ENCODE measurements around the gene ARL14EPL. TPM values are rescaled to one million over a fixed set of nuclear protein-coding genes. Genes with fewer than 3 reads are reported as not detected.
A peak's percentile ranks its signal among the peaks of the same experiment; 100 is the strongest.

Gene ARL14EPL
- total and polyA plus RNA-seq, 2 donors (not counting 1 experiment from before 2014, with no cell fraction given), result not detected

DNA sequence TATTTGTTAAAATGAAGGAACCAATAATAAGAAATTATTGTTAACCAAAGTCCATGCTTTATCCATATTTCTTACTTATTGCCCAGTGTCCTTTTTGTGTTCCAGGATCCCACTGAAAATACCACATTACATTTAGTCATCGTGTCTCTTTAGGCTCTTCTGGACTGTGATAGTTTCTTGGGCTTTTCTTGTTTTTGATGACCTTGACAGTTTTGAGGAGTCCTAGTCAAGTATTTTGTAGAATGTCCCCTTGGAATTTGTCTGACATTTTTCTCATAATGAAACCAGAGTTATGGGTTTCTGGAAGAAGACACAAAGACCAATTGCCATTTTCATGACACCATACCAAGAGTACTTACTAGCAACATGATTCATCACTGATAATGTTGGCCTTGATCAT, 38.9 kb downstream of the ARL14EPL start:
- Histone ChIP-seq H4K20me1 (ENCODE audit: control insufficient read depth, extremely low read depth, insufficient read depth, low read length) (no peaks in the 10 kb centered on the region), H3K9ac (ENCODE audit: insufficient read depth, low read length) (no peak overlapping the region), H3K4me1 (ENCODE audit: control insufficient read depth, extremely low read depth, insufficient read depth, low read length) (no peaks in the 10 kb centered on the region), H3K4me3 (replicated peaks in 1 of 4; ENCODE audit: control extremely low read depth in 1 of 4, insufficient read depth in 1 of 4, low read depth in 3 of 4, low read length in 4 of 4) (no peak overlapping the region), H3K27ac (ENCODE audit: insufficient read depth, low read length) (no peak overlapping the region), H3K36me3 (ENCODE audit: control insufficient read depth, insufficient read depth, low read length) (no peaks in the 10 kb centered on the region), H3K27me3 (ENCODE audit: control insufficient read depth, insufficient read depth, low read length) (no peaks in the 10 kb centered on the region), H3K4me2 (ENCODE audit: extremely low read depth, insufficient read depth, low read length) (no peak overlapping the region), H3K79me2 (ENCODE audit: control insufficient read depth, insufficient read depth, low read length) (no peaks in the 10 kb centered on the region), H3K9me3 (ENCODE audit: control insufficient read depth, insufficient read depth, low read depth, low read length) (no peaks in the 10 kb centered on the region), H2AFZ (ENCODE audit: low read length) (no peak overlapping the region)
- DNase-seq (ENCODE audit: low read depth in 2 of 2), result no peak
- TF ChIP-seq, protein P1, sequence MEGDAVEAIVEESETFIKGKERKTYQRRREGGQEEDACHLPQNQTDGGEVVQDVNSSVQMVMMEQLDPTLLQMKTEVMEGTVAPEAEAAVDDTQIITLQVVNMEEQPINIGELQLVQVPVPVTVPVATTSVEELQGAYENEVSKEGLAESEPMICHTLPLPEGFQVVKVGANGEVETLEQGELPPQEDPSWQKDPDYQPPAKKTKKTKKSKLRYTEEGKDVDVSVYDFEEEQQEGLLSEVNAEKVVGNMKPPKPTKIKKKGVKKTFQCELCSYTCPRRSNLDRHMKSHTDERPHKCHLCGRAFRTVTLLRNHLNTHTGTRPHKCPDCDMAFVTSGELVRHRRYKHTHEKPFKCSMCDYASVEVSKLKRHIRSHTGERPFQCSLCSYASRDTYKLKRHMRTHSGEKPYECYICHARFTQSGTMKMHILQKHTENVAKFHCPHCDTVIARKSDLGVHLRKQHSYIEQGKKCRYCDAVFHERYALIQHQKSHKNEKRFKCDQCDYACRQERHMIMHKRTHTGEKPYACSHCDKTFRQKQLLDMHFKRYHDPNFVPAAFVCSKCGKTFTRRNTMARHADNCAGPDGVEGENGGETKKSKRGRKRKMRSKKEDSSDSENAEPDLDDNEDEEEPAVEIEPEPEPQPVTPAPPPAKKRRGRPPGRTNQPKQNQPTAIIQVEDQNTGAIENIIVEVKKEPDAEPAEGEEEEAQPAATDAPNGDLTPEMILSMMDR (conservative IDR thresholded peaks at IDR 0.05 in 1 of 2, IDR thresholded peaks at IDR 0.05 in 1 of 2; ENCODE audit: low read depth in 1 of 2, low read length in 2 of 2), result no peak
- TF ChIP-seq EZH2 (IDR thresholded peaks at IDR 0.05; ENCODE audit: low read length, missing control alignments), result no peak

DNA sequence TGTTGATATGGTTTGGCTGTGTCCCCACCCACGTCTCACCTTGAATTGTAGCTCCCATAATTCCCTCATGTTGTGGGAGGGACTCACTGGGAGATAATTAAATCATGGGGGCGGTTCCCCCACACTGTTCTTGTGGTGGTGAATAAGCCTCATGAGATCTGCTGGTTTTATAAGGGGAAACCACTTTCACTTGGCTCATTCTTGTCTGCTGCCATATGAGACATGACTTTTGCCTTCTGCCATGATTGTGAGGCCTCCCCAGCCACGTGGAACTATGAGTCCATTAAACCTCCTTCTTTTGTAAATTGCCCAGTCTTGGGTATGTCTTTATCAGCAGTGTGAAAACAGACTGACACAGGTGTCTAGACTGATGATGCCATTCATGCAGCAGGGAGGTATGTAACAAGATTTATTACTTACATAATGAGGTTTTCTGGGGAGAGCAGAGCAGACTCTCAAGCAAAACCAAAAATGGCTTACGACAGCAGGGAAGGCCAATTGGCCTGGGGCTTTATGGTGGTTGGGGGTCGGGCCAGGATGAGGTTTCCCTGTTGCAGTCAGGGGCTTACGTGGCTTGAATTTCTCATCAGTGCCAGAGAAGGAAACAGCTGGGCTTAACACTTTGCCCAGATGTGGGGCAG, 43.0 kb downstream of the ARL14EPL start:
- TF ChIP-seq, protein P1 (conservative IDR thresholded peaks at IDR 0.05 in 1 of 2, IDR thresholded peaks at IDR 0.05 in 1 of 2; ENCODE audit: low read depth in 1 of 2, low read length in 2 of 2), result no peak
- TF ChIP-seq EZH2 (IDR thresholded peaks at IDR 0.05; ENCODE audit: low read length, missing control alignments), result no peak
- H3K4me2 ChIP-seq (ENCODE audit: extremely low read depth, insufficient read depth, low read length), result no peak overlapping the region

DNA sequence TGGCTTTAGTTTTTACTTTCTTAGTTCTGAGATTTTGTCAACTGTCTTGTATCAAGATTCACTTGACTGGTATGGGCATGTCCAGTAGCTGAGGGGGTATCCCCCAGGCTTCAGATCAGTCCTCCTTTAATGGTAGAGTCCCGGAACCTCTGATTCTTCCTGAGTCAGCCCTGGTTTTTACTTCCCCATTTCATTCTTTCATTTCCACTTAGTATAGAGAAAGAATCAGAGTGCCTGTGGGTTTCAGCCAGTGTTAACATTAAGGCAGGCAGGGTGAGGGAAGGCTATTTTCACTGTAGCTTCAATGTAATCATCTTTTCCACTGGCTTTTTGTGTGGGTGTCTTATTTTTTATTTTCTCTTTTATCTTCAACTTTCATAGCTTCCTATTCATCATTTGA, 44.2 kb downstream of the ARL14EPL start:
- Histone ChIP-seq H3K27ac (ENCODE audit: insufficient read depth, low read length) (no peak overlapping the region), H3K4me2 (ENCODE audit: extremely low read depth, insufficient read depth, low read length) (no peak overlapping the region), H4K20me1 (ENCODE audit: control insufficient read depth, extremely low read depth, insufficient read depth, low read length) (no peaks in the 10 kb centered on the region), H3K36me3 (ENCODE audit: control insufficient read depth, insufficient read depth, low read length) (no peaks in the 10 kb centered on the region), H3K79me2 (ENCODE audit: control insufficient read depth, insufficient read depth, low read length) (no peaks in the 10 kb centered on the region), H2AFZ (ENCODE audit: low read length) (no peak overlapping the region), H3K4me3 (replicated peaks in 1 of 4; ENCODE audit: control extremely low read depth in 1 of 4, insufficient read depth in 1 of 4, low read depth in 3 of 4, low read length in 4 of 4) (no peak overlapping the region), H3K27me3 (ENCODE audit: control insufficient read depth, insufficient read depth, low read length) (no peaks in the 10 kb centered on the region), H3K9ac (ENCODE audit: insufficient read depth, low read length) (no peak overlapping the region), H3K9me3 (ENCODE audit: control insufficient read depth, insufficient read depth, low read depth, low read length) (no peaks in the 10 kb centered on the region), H3K4me1 (ENCODE audit: control insufficient read depth, extremely low read depth, insufficient read depth, low read length) (no peaks in the 10 kb centered on the region)
- TF ChIP-seq, protein P1 (conservative IDR thresholded peaks at IDR 0.05 in 1 of 2, IDR thresholded peaks at IDR 0.05 in 1 of 2; ENCODE audit: low read depth in 1 of 2, low read length in 2 of 2), result no peak
- no peak for TF ChIP-seq EZH2 (IDR thresholded peaks at IDR 0.05; ENCODE audit: low read length, missing control alignments)
- DNase-seq (ENCODE audit: low read depth in 2 of 2), result no peak

More for the DNA sequence above, 43.0 kb downstream of the ARL14EPL start:
- Histone ChIP-seq H3K9me3 (ENCODE audit: control insufficient read depth, insufficient read depth, low read depth, low read length) (no peaks in the 10 kb centered on the region), H4K20me1 (ENCODE audit: control insufficient read depth, extremely low read depth, insufficient read depth, low read length) (no peaks in the 10 kb centered on the region), H3K27me3 (ENCODE audit: control insufficient read depth, insufficient read depth, low read length) (no peaks in the 10 kb centered on the region), H3K9ac (ENCODE audit: insufficient read depth, low read length) (no peak overlapping the region), H3K27ac (ENCODE audit: insufficient read depth, low read length) (no peak overlapping the region), H3K4me3 (replicated peaks in 1 of 4; ENCODE audit: control extremely low read depth in 1 of 4, insufficient read depth in 1 of 4, low read depth in 3 of 4, low read length in 4 of 4) (no peak overlapping the region), H3K4me1 (ENCODE audit: control insufficient read depth, extremely low read depth, insufficient read depth, low read length) (no peaks in the 10 kb centered on the region), H2AFZ (ENCODE audit: low read length) (no peak overlapping the region), H3K79me2 (ENCODE audit: control insufficient read depth, insufficient read depth, low read length) (no peaks in the 10 kb centered on the region), H3K36me3 (ENCODE audit: control insufficient read depth, insufficient read depth, low read length) (no peaks in the 10 kb centered on the region)
- peak in 1 of 2 donors; percentile 27 for DNase-seq (ENCODE audit: low read depth in 2 of 2)

Data from fibroblast of lung (primary cell).